ENCODE measurements around the gene GADD45G.

DNA sequence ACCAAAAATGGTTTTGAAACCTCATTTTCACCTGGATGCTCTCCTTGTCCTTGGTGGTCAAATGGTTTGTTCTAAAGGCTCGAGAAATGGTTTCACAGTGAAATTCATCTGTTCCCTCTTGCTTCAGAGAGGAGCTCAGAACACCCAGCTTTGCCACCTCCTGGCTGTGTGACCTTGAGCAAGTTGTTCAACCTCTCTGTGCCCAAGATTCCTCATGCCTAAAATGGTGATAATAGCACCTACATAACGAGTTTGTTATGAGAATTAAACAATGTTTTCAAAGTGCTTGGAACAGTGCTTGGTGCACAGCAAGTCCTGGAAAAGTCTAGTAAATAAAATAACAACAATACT lies 6.5 kb upstream of the GADD45G start:
- TF ChIP-seq, protein P1, sequence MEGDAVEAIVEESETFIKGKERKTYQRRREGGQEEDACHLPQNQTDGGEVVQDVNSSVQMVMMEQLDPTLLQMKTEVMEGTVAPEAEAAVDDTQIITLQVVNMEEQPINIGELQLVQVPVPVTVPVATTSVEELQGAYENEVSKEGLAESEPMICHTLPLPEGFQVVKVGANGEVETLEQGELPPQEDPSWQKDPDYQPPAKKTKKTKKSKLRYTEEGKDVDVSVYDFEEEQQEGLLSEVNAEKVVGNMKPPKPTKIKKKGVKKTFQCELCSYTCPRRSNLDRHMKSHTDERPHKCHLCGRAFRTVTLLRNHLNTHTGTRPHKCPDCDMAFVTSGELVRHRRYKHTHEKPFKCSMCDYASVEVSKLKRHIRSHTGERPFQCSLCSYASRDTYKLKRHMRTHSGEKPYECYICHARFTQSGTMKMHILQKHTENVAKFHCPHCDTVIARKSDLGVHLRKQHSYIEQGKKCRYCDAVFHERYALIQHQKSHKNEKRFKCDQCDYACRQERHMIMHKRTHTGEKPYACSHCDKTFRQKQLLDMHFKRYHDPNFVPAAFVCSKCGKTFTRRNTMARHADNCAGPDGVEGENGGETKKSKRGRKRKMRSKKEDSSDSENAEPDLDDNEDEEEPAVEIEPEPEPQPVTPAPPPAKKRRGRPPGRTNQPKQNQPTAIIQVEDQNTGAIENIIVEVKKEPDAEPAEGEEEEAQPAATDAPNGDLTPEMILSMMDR (conservative IDR thresholded peaks at IDR 0.05; ENCODE audit: low read depth in 2 of 2): no peak
- TF ChIP-seq POLR2AphosphoS5 (IDR thresholded peaks at IDR 0.05; ENCODE audit: low read depth) (no peak), EZH2phosphoT487 (IDR thresholded peaks at IDR 0.05; ENCODE audit: unreplicated experiment) (no peak), STAT1 (IDR thresholded peaks at IDR 0.05; ENCODE audit: unreplicated experiment) (no peak)
